Subcutaneous abdominal adipose tissue (tissue), 5 donors: ENCODE data around the gene EEF1AKMT2.
A peak's percentile ranks its signal among the peaks of the same experiment; 100 is the strongest.

ENCODE experiments used
- H3K27ac ChIP-seq: one replicate; pipeline ENCODE4 v1.7.0; 2013; ENCODE audit warnings: low read depth, mild to moderate bottlenecking, inconsistent platforms, low read length, moderate library complexity
- H3K27me3 ChIP-seq, 5 donors: one replicate each; pipeline ENCODE4 v1.7.0; 2013; ENCODE audit warnings: low read length in 5 of 5, inconsistent platforms in 1 of 5; ENCODE audit not compliant: control insufficient read depth in 5 of 5, insufficient read depth in 4 of 5
- H3K36me3 ChIP-seq, 5 donors: one replicate each; pipeline ENCODE4 v1.7.0; 2013; ENCODE audit warnings: low read length in 5 of 5; ENCODE audit not compliant: control insufficient read depth in 5 of 5, insufficient read depth in 5 of 5
- H3K4me1 ChIP-seq, 5 donors: one replicate each; pipeline ENCODE4 v1.7.0; 2013; ENCODE audit warnings: low read length in 5 of 5, mild to moderate bottlenecking in 3 of 5, moderate library complexity in 1 of 5; ENCODE audit not compliant: control insufficient read depth in 5 of 5, insufficient read depth in 5 of 5
- H3K4me3 ChIP-seq, 5 donors: one replicate each; pipeline ENCODE4 v1.7.0; 2013; ENCODE audit warnings: low read length in 5 of 5, low read depth in 1 of 5
- H3K9ac ChIP-seq, 5 donors: one replicate each; pipeline ENCODE4 v1.7.0; 2013; ENCODE audit warnings: low read length in 5 of 5, mild to moderate bottlenecking in 4 of 5, moderate library complexity in 3 of 5
- H3K9me3 ChIP-seq, 5 donors: one replicate each; pipeline ENCODE4 v1.7.0; 2013; ENCODE audit warnings: low read length in 5 of 5; ENCODE audit not compliant: control insufficient read depth in 5 of 5
- donor health status: healthy.
- donor health status: healthy.
- donor health status: healthy.
- donor health status: healthy.
- donor health status: healthy.

The EEF1AKMT2 gene

GRCh38 chr10:124713679-124714255 is 77.9 kb downstream of the EEF1AKMT2 start:
- peak overlapping the region in 1 of 5 donors; percentile 19 for H3K4me3 ChIP-seq
- H3K4me1 ChIP-seq: peaks cover 24 to 87% (median 72%) of the 10 kb centered on the region in 5 donors
- H3K27me3 ChIP-seq: no peaks in the 10 kb centered on the region
- H3K36me3 ChIP-seq: no peaks in the 10 kb centered on the region
- H3K27ac ChIP-seq: peak overlapping the region; percentile 44
- H3K9me3 ChIP-seq: no peaks in the 10 kb centered on the region
- no peak overlapping the region for H3K9ac ChIP-seq

DNA sequence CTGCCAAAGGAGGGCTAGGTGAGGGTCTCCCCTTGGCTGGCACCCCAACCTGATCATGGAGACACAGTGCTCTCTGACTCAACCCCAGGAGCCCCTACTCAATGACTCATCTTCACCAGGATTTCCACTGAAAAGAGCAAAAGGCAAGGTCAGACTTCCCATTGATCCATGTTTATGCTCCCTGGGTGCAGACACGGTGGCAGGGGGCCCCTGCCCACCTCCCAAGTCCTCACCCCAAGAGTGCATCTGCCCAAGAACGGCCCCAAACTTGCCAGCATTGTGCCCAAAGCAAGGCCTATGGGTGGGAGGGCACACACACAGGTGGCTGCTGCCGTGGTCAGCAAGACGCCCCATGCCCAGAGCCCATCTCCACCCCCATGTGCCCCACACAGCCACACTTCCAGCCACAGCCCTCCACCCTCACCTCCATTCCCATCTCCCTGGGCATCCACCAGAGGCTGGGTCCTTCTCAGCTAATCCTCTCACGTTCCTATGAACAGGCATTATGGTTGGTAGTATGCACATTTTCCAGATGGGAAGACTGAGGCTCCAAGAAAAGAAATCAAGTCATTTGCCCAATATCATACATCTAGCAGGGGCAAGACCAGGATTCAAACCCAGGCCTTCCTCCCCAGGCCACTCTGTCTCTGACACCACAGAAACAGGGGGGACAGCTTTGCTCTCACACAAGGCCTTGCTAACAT is 78.8 kb downstream of the EEF1AKMT2 start:
- H3K4me3 ChIP-seq: no peak overlapping the region
- H3K9me3 ChIP-seq: no peaks in the 10 kb centered on the region
- H3K27me3 ChIP-seq: no peaks in the 10 kb centered on the region
- H3K9ac ChIP-seq: no peak overlapping the region
- peak overlapping the region; percentile 44 for H3K27ac ChIP-seq
- no peaks in the 10 kb centered on the region for H3K36me3 ChIP-seq
- peaks cover 27 to 87% (median 72%) of the 10 kb centered on the region in 5 donors for H3K4me1 ChIP-seq

- H3K27me3 ChIP-seq: no peaks in the 10 kb centered on the region
- peak overlapping the region; percentile 74 for H3K27ac ChIP-seq
- H3K36me3 ChIP-seq: peaks cover 0 to 5% (median 0%) of the 10 kb centered on the region in 5 donors
- no peak overlapping the region for H3K9ac ChIP-seq
- peaks cover 38 to 89% (median 79%) of the 10 kb centered on the region in 5 donors for H3K4me1 ChIP-seq
- H3K9me3 ChIP-seq: no peaks in the 10 kb centered on the region
- no peak overlapping the region for H3K4me3 ChIP-seq
These were observed 80.5 kb downstream of the EEF1AKMT2 start for GRCh38 chr10:124711145-124711544.

- H3K9ac ChIP-seq: peak overlapping the region in 2 of 5 donors; percentile 8 to 36
These were observed 81.3 kb downstream of the EEF1AKMT2 start for GRCh38 chr10:124710266-124710881.

GRCh38 chr10:124709861-124710260 is 81.8 kb downstream of the EEF1AKMT2 start:
- Histone ChIP-seq H3K4me1 (peaks cover 41 to 89% (median 81%) of the 10 kb centered on the region in 5 donors), H3K36me3 (peaks cover 0 to 17% (median 9%) of the 10 kb centered on the region in 5 donors), H3K9ac (peak overlapping the region in 1 of 5 donors; percentile 36), H3K27ac (peak overlapping the region; percentile 74), H3K4me3 (no peak overlapping the region), H3K27me3 (no peaks in the 10 kb centered on the region), H3K9me3 (no peaks in the 10 kb centered on the region)

More at GRCh38 chr10:124710266-124710881, 81.3 kb downstream of the EEF1AKMT2 start:
- H3K27me3 ChIP-seq: no peaks in the 10 kb centered on the region
- H3K9me3 ChIP-seq: no peaks in the 10 kb centered on the region
- H3K4me3 ChIP-seq: no peak overlapping the region
- peak overlapping the region; percentile 74 for H3K27ac ChIP-seq
- peaks cover 38 to 89% (median 81%) of the 10 kb centered on the region in 5 donors for H3K4me1 ChIP-seq
- peaks cover 0 to 12% (median 7%) of the 10 kb centered on the region in 5 donors for H3K36me3 ChIP-seq

GRCh38 chr10:124708922-124709520 is 82.7 kb downstream of the EEF1AKMT2 start:
- peak overlapping the region in 3 of 5 donors; percentile 15 to 33 (median 28) for H3K9ac ChIP-seq
- peak overlapping the region; percentile 74 for H3K27ac ChIP-seq
- no peak overlapping the region for H3K4me3 ChIP-seq
- no peaks in the 10 kb centered on the region for H3K27me3 ChIP-seq
- H3K36me3 ChIP-seq: peaks cover 0 to 25% (median 10%) of the 10 kb centered on the region in 5 donors
- H3K9me3 ChIP-seq: no peaks in the 10 kb centered on the region
- peaks cover 39 to 92% (median 86%) of the 10 kb centered on the region in 5 donors for H3K4me1 ChIP-seq

GRCh38 chr10:124708246-124708779 is 83.4 kb downstream of the EEF1AKMT2 start:
- H3K27ac ChIP-seq: peak overlapping the region; percentile 74
- H3K9me3 ChIP-seq: no peaks in the 10 kb centered on the region
- H3K4me1 ChIP-seq: peaks cover 38 to 92% (median 87%) of the 10 kb centered on the region in 5 donors
- H3K36me3 ChIP-seq: peaks cover 0 to 26% (median 10%) of the 10 kb centered on the region in 5 donors
- H3K9ac ChIP-seq: peak overlapping the region in 3 of 5 donors; percentile 28 to 33 (median 32)
- H3K4me3 ChIP-seq: no peak overlapping the region
- no peaks in the 10 kb centered on the region for H3K27me3 ChIP-seq
